Activated T-cell treated with anti-CD3 and anti-CD28 coated beads, Interleukin-2, amount 50 U/mL, for 72 hours (primary cell): Measurements from ENCODE around the gene SLC12A5. TPM values are rescaled to one million over a fixed set of nuclear protein-coding genes. Genes with fewer than 3 reads are reported as not detected.

Source experiments
- ATAC-seq, 2 donors: fragments of 150-1000 bp; cut with Tn5 transposase; replicated peaks in 1 of 2; 2 replicates each; pipeline ENCODE4 v1.10.0; 2021; ENCODE audit warnings: moderate library complexity in 2 of 2, mild to moderate bottlenecking in 1 of 2
- DNase-seq, 2 donors: peaks; one replicate each; pipeline ENCODE4 v3.0.0; 2021 to 2022; ENCODE audit warnings: mixed read lengths in 1 of 2
- H3K27ac Mint-ChIP-seq: one replicate; pipeline ENCODE4 v1.8.0; 2022; ENCODE audit warnings: mild to moderate bottlenecking, moderate library complexity, mixed read lengths
- H3K27me3 Mint-ChIP-seq: one replicate; pipeline ENCODE4 v1.8.0; 2022; ENCODE audit warnings: low read depth, mixed read lengths
- H3K36me3 Mint-ChIP-seq, 2 donors: one replicate each; pipeline ENCODE4 v1.8.0; 2022; ENCODE audit warnings: mixed read lengths in 2 of 2, mild to moderate bottlenecking in 1 of 2; ENCODE audit not compliant: insufficient read depth in 2 of 2
- H3K4me1 Mint-ChIP-seq: one replicate; pipeline ENCODE4 v1.8.0; 2022; ENCODE audit warnings: low read depth, mixed read lengths
- H3K4me3 Mint-ChIP-seq, 2 donors: one replicate each; pipeline ENCODE4 v1.8.0; 2022; ENCODE audit warnings: mild to moderate bottlenecking in 2 of 2, mixed read lengths in 2 of 2, moderate library complexity in 2 of 2
- H3K9me3 Mint-ChIP-seq, 2 donors: one replicate each; pipeline ENCODE4 v1.8.0; 2022; ENCODE audit warnings: mixed read lengths in 2 of 2
- total RNA-seq, 2 donors: library from RNA; stranded (reverse); gene quantifications; one replicate each; pipeline ENCODE4 v1.2.3, GENCODE V29; 2022

SLC12A5 gene
- total RNA-seq, 2 donors from 2014 or later, result 1.2 to 3.2 TPM

DNA sequence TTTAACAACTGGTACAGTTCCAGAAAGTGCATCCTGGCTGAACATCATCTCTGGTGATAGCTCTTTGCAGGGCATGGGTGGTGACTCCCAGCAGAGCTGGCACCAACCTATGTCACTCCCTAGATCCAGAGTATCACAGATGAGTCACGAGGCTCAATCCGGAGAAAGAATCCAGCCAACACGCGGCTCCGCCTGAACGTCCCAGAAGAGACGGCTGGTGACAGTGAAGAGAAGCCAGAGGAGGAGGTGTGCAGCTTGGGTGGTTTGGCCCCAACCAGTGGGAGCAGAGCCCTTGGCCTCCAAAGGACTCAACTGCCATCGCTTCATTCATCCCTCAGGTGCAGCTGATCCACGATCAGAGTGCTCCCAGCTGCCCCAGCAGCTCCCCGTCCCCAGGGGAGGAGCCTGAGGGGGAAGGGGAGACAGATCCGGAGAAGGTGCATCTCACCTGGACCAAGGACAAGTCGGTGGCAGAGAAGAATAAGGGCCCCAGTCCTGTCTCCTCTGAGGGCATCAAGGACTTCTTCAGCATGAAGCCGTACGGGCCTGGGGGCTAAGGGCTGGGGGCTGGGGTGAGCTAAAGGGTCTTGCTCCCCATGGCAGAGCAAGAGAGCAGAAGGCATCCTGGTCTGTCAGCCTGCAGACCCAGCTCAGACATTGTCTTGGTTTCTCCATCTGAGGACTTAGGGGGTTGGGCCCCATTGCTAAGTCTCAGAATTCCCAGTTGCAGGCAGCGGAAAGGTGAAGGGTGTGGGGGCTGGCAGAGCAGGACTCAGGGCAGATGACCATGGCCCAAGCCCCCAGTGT, 27.2 kb downstream of the SLC12A5 start:
- peaks cover 41% of the 10 kb centered on the region for H3K27me3 Mint-ChIP-seq
- no peak overlapping the region for H3K4me3 Mint-ChIP-seq
- ATAC-seq, result no peak
- DNase-seq, result no peak
- H3K27ac Mint-ChIP-seq, result no peak overlapping the region
- H3K36me3 Mint-ChIP-seq, result peaks cover 1 to 4% of the 10 kb centered on the region in 2 donors
- peaks cover 21% of the 10 kb centered on the region for H3K4me1 Mint-ChIP-seq
- H3K9me3 Mint-ChIP-seq, result no peaks in the 10 kb centered on the region

- DNase-seq, result peak in 1 of 2 donors; percentile 12
- H3K9me3 Mint-ChIP-seq, result no peaks in the 10 kb centered on the region
These were observed 28.2 kb downstream of the SLC12A5 start for GRCh38 chr20:46056970-46057855.

GRCh38 chr20:46057856-46058598, 29.0 kb downstream of the SLC12A5 start:
- DNase-seq (peak in 1 of 2 donors; percentile 16), ATAC-seq (no peak)
- Mint-ChIP-seq H3K36me3 (peaks cover 4 to 19% of the 10 kb centered on the region in 2 donors), H3K27ac (no peak overlapping the region), H3K4me3 (peak overlapping the region; percentile 25 to 54), H3K27me3 (peaks cover 39% of the 10 kb centered on the region), H3K4me1 (peaks cover 37% of the 10 kb centered on the region), H3K9me3 (no peaks in the 10 kb centered on the region)

More at GRCh38 chr20:46056970-46057855, 28.2 kb downstream of the SLC12A5 start:
- Mint-ChIP-seq H3K27ac (no peak overlapping the region), H3K27me3 (peaks cover 39% of the 10 kb centered on the region), H3K36me3 (peaks cover 4 to 12% of the 10 kb centered on the region in 2 donors), H3K4me3 (no peak overlapping the region), H3K4me1 (peaks cover 31% of the 10 kb centered on the region)
- ATAC-seq, result no peak

DNA sequence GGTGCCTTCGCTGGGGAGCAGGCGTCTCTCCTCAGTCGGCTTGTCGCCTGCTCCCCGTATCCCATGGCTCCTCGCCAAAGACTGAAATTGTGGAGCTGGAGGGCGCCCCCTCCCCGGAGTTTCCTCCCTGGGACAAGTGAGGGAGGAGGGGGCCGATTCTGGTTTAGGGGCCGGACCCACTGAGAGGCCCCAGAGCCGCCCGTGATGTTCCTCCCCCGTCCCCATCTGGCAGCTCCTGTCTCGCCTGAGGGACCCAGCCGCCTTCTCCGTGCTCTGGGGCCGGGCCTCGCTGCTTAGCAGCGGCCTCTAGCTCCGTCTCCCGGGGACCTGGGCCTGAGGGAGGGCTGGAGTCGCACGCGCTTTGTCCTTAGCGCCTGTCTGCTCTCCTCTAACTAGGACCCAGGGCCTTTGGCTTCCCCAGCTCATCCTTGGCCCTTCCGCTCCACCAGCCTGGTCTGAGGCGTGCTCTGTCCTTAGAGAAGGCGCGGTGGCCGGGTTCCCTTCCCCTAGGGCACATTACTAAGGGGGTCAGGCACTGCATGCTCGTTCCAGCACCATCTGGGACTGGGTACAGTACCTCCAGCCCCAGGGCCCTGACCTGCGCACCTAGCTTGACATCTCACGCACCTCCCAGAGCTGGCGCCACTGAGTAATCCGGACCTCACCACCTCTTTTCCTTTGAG, 29.7 kb downstream of the SLC12A5 start:
- H3K27ac Mint-ChIP-seq, result no peak overlapping the region
- ATAC-seq (no peak), DNase-seq (no peak)
- H3K27me3 Mint-ChIP-seq, result peaks cover 39% of the 10 kb centered on the region
- H3K36me3 Mint-ChIP-seq, result peaks cover 8 to 23% of the 10 kb centered on the region in 2 donors
- H3K4me3 Mint-ChIP-seq, result peak overlapping the region; percentile 25 to 54
- H3K9me3 Mint-ChIP-seq, result no peaks in the 10 kb centered on the region
- peaks cover 43% of the 10 kb centered on the region for H3K4me1 Mint-ChIP-seq

GRCh38 chr20:46060301-46060881, 31.4 kb downstream of the SLC12A5 start:
- Mint-ChIP-seq H3K27ac (peak overlapping the region; percentile 14), H3K36me3 (peaks cover 22 to 34% of the 10 kb centered on the region in 2 donors), H3K9me3 (no peaks in the 10 kb centered on the region), H3K27me3 (peaks cover 34% of the 10 kb centered on the region), H3K4me3 (peak overlapping the region in 1 of 2 donors; percentile 1), H3K4me1 (peaks cover 58% of the 10 kb centered on the region)
- ATAC-seq, result no peak
- no peak for DNase-seq

DNA sequence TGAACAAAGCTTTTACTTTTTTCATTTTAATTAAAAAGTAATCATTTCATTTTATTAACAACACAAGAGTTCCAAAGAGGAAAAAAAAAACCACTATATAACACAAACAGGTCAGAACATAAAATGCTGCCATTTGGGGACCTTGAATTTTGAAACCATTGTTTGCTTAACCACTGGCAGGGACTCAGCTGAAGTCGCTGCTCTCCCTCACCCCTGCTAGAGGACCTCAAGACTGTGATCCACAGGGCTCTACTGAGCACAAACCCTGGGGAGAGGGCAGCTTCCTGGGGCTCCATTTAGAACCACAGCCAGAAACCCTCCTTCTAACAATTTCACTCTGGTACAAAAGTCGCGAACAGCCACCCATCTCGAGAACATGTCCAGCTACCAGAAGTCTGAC, 32.0 kb downstream of the SLC12A5 start:
- ATAC-seq (no peak), DNase-seq (no peak)
- H3K27ac Mint-ChIP-seq, result peak overlapping the region; percentile 55
- H3K4me1 Mint-ChIP-seq, result peaks cover 58% of the 10 kb centered on the region
- no peak overlapping the region for H3K4me3 Mint-ChIP-seq
- H3K36me3 Mint-ChIP-seq, result peaks cover 22 to 40% of the 10 kb centered on the region in 2 donors
- peaks cover 29% of the 10 kb centered on the region for H3K27me3 Mint-ChIP-seq
- H3K9me3 Mint-ChIP-seq, result no peaks in the 10 kb centered on the region

GRCh38 chr20:46062151-46062550, 33.1 kb downstream of the SLC12A5 start:
- Mint-ChIP-seq H3K4me1 (peaks cover 58% of the 10 kb centered on the region), H3K4me3 (no peak overlapping the region), H3K9me3 (no peaks in the 10 kb centered on the region), H3K27ac (peak overlapping the region; percentile 11), H3K36me3 (peaks cover 22 to 42% of the 10 kb centered on the region in 2 donors), H3K27me3 (peaks cover 17% of the 10 kb centered on the region)
- ATAC-seq (no peak), DNase-seq (no peak)

DNA sequence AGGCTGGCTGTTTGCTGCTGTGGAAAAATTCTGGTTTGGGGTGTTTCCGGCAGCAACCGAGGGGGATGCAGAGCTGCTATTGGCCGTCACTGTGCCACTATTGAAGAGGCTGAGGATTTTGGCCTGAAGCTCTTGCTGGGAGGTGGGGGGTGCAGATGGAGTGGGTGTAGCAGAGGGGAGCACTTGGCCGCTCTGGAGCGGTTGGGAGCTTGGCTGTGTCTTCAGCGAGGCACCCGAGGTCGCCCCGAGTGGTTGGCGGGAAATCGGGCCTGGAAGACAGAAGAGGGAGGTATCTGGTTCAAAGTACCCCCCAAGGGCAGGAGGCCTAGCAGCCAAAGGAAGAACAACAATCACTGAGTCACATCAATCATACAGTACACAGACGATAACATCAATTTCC, 33.6 kb downstream of the SLC12A5 start:
- DNase-seq (no peak), ATAC-seq (no peak)
- Mint-ChIP-seq H3K27ac (no peak overlapping the region), H3K4me3 (no peak overlapping the region), H3K27me3 (peaks cover 13% of the 10 kb centered on the region), H3K4me1 (peaks cover 58% of the 10 kb centered on the region), H3K36me3 (peaks cover 22 to 43% of the 10 kb centered on the region in 2 donors), H3K9me3 (no peaks in the 10 kb centered on the region)

DNA sequence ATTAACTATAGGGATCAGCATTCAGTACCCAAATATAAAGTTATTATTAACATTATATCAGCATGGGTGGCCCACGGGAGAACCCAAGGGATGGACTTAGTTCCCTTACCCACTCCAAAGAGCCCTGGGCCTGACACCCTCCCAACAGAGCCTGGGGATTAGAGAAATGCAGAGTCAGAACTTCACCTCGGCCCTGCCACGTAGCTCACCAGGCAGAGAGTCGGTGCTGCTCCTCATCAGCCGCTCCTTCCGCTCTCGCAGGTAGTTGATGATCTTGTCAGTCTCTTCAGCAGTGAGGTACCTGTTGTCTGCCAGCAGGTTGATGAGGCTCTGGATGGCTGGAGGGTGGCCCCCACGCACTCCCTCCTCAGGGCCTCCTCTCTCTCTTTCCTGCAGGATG, 34.1 kb downstream of the SLC12A5 start:
- Mint-ChIP-seq H3K4me3 (peak overlapping the region in 1 of 2 donors; percentile 0), H3K27ac (peak overlapping the region; percentile 10), H3K9me3 (no peaks in the 10 kb centered on the region), H3K27me3 (peaks cover 10% of the 10 kb centered on the region), H3K4me1 (peaks cover 56% of the 10 kb centered on the region), H3K36me3 (peaks cover 22 to 47% of the 10 kb centered on the region in 2 donors)
- no peak for DNase-seq
- ATAC-seq, result peak in 1 of 2 donors; percentile 5

GRCh38 chr20:46063652-46064054, 34.6 kb downstream of the SLC12A5 start:
- H3K9me3 Mint-ChIP-seq, result no peaks in the 10 kb centered on the region
- peak; percentile 14 to 24 for DNase-seq
- peak overlapping the region in 1 of 2 donors; percentile 0 for H3K4me3 Mint-ChIP-seq
- peaks cover 22 to 51% of the 10 kb centered on the region in 2 donors for H3K36me3 Mint-ChIP-seq
- ATAC-seq, result peak; percentile 72 to 78
- peaks cover 53% of the 10 kb centered on the region for H3K4me1 Mint-ChIP-seq
- peaks cover 5% of the 10 kb centered on the region for H3K27me3 Mint-ChIP-seq
- H3K27ac Mint-ChIP-seq, result peak overlapping the region; percentile 10

GRCh38 chr20:46065006-46065405, 36.0 kb downstream of the SLC12A5 start:
- Mint-ChIP-seq H3K9me3 (no peaks in the 10 kb centered on the region), H3K27ac (no peak overlapping the region), H3K4me3 (no peak overlapping the region), H3K4me1 (peaks cover 49% of the 10 kb centered on the region), H3K27me3 (no peaks in the 10 kb centered on the region), H3K36me3 (peaks cover 23 to 54% of the 10 kb centered on the region in 2 donors)
- no peak for DNase-seq
- no peak for ATAC-seq

DNA sequence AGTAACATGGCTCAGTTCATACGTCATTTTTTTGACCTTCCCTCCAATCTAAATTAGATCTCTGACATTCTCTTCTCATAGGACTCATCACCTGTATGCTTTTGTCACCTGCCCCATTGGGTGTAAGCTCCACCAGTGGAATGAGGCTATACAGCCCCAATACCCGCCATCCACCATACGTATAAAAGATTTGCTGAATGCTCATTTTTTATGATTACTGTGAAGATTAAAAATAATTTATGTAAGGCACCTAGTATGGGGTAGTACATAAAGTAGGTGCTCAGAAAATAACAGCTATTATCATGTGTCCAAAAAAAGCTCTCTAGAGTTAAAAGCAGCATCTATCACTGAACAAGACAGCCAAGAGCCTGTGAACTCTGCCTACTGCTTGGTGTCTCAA, 36.7 kb downstream of the SLC12A5 start:
- no peaks in the 10 kb centered on the region for H3K9me3 Mint-ChIP-seq
- H3K27me3 Mint-ChIP-seq, result no peaks in the 10 kb centered on the region
- H3K4me1 Mint-ChIP-seq, result peaks cover 42% of the 10 kb centered on the region
- H3K4me3 Mint-ChIP-seq, result no peak overlapping the region
- H3K36me3 Mint-ChIP-seq, result peaks cover 23 to 52% of the 10 kb centered on the region in 2 donors
- DNase-seq (no peak), ATAC-seq (no peak)
- H3K27ac Mint-ChIP-seq, result peak overlapping the region; percentile 21
